ENCODE measurements around the gene CYP2C8.

GRCh38 chr10:94991243-94991888 lies 77.9 kb downstream of the CYP2C8 start:
- TF ChIP-seq, protein P1, sequence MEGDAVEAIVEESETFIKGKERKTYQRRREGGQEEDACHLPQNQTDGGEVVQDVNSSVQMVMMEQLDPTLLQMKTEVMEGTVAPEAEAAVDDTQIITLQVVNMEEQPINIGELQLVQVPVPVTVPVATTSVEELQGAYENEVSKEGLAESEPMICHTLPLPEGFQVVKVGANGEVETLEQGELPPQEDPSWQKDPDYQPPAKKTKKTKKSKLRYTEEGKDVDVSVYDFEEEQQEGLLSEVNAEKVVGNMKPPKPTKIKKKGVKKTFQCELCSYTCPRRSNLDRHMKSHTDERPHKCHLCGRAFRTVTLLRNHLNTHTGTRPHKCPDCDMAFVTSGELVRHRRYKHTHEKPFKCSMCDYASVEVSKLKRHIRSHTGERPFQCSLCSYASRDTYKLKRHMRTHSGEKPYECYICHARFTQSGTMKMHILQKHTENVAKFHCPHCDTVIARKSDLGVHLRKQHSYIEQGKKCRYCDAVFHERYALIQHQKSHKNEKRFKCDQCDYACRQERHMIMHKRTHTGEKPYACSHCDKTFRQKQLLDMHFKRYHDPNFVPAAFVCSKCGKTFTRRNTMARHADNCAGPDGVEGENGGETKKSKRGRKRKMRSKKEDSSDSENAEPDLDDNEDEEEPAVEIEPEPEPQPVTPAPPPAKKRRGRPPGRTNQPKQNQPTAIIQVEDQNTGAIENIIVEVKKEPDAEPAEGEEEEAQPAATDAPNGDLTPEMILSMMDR (IDR thresholded peaks at IDR 0.05) = no peak
- no peak for TF ChIP-seq POLR2A (IDR thresholded peaks at IDR 0.05)

Measured in Peyer's patch (tissue), 4 donors.